Left hindlimb (tissue), 1 donor: Measurements from ENCODE around the gene ACTR5.
"Not testable (repeated sequence)": the region's sequence is repeated elsewhere in the genome, so short reads cannot be mapped to it uniquely, and the experiment has no call there.

Experiments
- DNase-seq: peaks from one replicate; pipeline ENCODE4 v3.0.0-alpha.2; 2018

ACTR5 gene

GRCh38 chr20:38805958-38806854 lies 57.9 kb downstream of the ACTR5 start:
- DNase-seq: no peak

DNA sequence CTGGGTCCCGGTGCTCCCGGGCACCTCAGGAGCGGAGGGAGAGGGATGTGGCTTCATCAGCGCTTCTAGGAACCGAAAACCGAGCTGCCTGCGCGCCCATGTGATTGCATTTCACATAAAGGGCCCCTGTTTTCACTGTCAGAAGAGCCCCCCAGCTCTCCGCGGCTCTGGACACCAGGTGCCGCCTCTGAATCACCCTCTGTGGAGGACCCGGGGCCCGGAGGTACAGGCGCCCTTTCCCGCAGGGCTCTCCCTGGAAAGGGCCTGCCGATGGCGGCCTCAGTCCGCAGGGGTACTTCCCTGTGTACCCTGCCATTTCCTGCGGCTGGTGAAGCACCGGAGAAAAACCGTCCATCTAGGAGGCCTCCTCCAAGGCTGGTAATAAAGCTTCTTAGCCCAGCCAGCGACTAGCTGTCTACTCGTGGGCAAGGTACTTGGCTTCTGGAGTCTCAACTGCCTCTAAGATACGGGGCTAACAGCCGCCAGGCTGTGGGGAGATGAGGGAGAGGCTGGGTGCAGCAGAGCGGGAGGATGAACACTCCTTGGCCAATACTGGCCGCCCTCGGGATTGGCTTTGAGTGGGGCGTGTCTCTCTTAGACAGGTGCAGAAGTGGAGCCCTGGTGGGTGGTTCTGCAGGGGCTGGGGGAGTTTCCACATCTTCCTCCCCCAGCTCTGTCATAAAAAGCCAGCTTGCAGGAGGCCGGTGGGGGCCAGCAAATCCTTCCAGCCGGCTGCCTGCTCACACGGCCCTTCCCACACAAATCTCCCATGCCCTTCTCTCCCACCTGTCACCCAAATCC lies 58.8 kb downstream of the ACTR5 start:
- no peak for DNase-seq

GRCh38 chr20:38809942-38810341 lies 61.7 kb downstream of the ACTR5 start:
- no peak for DNase-seq

DNA sequence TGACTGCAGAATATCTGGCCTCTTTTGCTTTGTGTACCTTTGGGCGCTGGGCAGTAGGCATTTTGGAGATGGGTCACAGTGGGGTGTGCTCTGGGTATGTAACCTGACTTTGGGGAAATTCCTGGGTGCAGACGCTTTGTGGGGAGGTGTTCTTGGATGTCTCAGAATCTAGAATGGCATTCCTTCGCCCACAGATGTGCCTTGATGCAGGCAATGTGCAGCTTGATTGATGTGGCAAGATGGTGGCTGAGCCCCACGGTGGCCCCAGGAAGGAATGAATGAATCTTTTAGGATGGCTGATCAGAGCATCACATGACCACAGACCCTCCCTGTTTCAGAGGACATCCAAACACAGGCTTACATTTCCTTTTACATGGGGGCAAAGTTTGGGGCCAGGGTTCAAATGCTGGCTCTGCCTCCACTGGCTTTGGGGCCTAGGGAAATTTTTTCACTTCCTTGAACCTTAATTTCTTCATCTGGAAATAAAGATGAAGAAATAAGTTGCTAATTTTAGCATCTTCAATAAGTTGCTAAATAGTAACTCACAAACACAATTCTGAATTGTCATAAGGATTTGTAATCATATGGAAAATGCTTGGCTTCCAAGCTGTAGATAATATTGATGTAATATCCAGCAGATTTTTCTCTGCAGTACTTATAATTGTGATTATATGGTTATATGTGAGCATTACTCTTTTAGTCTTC lies 62.8 kb downstream of the ACTR5 start:
- no peak for DNase-seq

- DNase-seq: no peak
Observed at GRCh38 chr20:38811769-38812168, 63.5 kb downstream of the ACTR5 start.

DNA sequence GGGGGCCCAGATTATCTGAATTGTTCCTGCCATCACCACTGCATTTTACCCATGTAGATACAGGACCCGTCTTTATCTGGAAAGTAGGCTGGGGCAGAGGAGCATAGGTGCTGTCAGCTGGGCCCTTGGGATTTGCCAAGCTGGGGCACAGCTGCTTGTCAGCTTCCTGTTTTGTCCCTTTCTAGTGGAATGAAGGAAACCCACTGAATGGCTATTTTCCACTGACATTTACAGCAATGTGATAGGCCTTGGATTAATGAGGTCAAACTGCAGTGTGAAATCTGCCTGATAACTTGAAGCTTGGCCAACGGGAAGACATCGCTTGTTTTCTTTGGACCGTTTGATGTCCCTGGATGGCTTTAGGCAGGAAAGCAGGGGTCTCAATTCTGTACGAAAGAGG lies 63.9 kb downstream of the ACTR5 start:
- DNase-seq: no peak

DNA sequence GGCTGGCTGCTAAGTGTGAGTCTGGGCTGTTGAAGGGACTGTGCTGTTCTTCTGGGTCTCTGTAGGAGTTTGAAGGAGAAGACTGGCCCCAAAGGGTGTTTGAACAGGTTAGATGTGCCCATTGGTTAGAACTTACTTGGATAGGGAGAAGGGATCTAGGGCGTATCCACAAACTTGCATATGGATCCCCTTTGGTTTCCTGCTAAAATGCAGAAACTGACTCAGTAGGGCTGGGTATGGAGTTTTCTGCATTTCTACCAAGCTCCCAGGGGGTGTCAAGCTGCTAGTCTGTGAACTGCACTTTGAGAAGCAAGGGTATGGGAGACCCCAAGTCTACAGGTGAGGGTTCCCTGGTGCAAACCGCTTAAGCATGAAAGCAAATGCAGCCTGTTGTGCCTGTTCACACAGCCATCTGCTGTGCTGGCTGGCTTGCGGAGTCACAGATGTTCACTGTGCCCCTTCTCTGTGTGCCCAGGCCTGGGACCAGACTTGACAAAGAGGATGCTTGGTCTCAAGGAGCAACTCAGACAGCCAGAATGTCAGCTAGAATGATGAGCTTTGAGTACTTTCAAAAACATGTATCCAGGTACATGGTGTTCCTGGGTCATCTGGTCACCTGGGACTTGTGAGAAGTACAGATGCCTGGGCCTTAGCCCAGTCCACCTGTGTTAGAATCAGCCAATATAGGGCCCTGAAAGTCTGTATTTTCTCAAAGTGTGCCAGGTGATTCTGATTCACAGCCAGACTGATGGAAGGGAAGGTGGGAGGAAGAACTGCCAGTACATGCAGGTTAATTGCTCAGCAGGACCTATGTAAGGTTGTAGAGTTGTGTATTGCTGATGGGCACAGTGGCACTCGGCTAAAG lies 64.7 kb downstream of the ACTR5 start:
- no peak for DNase-seq

DNA sequence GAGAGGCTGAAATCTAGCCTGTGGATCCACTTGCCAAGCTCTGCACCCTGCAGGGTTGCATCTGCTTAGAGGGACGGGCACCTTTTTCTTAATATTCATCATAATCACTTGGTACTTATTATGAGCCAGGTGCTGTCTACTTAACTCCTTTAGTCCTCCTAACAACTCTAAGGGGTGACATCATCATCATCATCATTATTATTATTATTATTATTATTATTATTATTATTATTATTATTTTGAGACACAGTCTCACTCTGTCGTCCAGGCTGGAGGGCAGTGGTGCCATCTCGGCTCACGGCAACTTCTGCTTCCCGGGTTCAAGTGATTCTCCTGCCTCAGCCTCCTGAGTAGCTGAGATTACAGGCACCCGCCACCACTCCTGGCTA lies 65.3 kb downstream of the ACTR5 start:
- DNase-seq: not testable (repeated sequence)

DNA sequence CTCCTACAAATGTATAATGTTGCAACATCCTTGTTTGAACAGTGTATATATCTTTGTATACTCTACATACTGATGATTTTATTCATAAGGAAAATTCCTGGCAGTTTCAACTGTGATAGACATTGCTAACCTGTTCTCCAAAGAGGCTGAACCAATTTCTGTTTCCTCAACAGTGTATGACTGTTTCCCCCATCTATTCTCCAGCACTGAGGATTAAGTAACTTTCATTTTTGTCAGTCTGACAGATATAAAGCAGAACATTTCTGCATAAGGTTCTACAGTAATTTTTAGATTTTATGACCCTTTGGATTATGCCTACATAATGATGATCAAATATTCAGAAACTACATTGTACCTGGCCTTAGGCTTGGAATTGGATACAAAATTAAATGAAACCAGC lies 67.2 kb downstream of the ACTR5 start:
- DNase-seq: no peak

- DNase-seq: no peak
Observed at GRCh38 chr20:38818113-38819065, 70.1 kb downstream of the ACTR5 start.
